Measurements from ENCODE around the gene ACOT7.
A peak's percentile ranks its signal among the peaks of the same experiment; 100 is the strongest.

ACOT7 gene

GRCh38 chr1:6347641-6348487 is 45.7 kb downstream of the ACOT7 start:
- no peak for DNase-seq (ENCODE audit: low spot score)

GRCh38 chr1:6345460-6345859 is 48.1 kb downstream of the ACOT7 start:
- DNase-seq (ENCODE audit: low spot score): no peak

- DNase-seq (ENCODE audit: low spot score): no peak
Observed at GRCh38 chr1:6345009-6345408, 48.6 kb downstream of the ACOT7 start.

DNA sequence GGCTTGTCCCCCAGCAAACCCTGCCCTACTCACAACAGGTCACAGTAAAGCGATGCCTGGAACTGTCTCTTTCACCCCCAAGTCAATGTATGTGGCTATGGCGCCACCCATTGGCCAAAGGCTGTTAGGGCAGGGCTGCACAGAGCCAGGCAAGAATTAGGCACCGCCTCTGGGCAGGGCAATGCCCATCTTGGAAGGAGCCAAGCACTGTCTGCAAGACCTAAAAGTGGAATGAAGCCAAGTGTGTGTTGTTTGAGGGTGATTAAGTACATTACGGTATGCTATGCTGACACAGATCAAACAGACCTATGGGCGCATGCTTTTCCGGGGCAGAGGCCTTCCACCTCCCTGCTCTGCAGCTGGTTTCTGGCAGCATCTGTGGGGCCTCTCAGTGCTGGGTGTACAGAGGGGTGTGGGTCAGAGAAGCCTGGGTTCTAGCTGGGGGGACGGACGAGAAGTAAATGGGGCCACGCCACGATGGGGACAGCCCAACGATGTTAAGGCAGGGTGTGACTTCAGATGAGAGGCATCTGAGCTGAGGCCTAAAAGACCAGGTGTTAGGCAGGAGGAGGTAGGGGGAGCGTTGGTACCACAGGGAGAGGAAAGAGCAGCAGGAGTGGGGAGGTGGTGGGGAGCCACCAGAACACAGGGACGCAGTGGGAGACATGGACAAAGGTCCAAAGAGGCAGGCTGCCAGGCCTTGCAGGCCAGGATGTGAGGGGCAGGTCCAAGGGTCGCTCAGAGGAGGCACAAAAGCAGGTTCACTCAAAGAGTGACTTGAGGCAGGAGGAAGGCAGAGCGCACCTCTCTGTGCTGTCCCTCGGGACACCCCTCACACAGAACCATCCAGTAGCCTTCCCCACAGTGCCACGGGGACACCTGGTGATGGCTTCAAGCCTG is 49.8 kb downstream of the ACOT7 start:
- peak; percentile 90 for DNase-seq (ENCODE audit: low spot score)

DNA sequence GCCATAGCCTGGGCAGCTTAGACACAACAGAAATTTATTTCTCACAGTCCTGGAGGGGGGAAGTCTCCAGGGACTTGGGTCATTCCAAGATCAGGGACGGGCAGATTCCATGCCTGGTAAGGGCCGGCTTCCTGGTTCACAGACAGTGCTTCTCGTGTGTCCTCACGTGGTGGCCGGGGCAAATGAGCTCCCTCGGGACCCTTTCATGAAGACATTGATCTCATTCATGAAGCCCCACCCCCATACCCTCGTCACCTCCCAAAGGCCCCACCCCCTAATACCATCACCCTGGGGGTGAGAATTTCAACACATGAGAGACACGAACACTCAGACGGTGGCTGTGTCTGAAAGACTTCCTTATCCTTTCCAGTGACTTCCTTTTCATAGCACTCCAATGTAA is 51.5 kb downstream of the ACOT7 start:
- DNase-seq (ENCODE audit: low spot score): no peak

- no peak for DNase-seq (ENCODE audit: low spot score)
Observed at GRCh38 chr1:6338695-6339094, 54.9 kb downstream of the ACOT7 start.

DNA sequence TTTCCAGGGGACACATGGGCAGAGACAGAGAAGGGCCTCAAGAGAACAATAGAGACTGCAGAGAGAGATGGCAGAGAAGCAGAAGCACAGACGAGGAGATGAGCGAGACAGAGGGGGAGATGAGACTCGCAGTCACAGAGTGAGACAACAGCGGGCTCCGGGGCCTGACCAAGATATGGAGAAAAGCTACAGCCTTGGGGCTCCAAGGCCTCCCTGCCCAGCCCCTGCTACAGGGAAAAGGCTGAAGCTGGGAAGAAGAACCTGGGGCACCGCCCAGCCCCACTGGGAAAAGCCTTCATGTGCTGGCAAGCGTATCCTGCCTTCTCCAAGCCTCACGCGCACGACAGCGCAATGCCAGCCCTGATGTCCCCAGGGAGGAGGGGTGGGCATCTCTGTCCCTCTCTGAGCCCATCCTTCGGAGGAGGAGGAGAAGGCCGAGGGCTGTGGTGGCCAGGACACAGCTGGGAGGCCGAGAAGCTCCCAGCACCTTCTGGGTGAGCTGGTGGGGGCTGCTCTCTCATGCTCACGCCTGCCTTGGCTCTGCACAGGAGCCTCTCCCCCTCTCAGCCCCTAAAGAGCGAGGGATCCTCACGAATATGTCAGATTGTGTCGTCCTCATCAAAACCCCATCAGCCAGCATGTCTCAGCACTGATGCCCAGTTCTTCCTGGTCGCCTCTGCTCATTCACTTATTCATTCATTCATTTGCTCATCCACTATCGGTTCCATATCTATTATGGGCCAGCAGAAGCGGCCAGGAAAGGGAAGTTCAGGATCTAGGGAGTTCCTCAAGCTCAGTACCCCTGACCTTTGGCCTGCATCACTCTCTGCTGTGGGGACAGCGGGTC is 56.6 kb downstream of the ACOT7 start:
- no peak for DNase-seq (ENCODE audit: low spot score)

DNA sequence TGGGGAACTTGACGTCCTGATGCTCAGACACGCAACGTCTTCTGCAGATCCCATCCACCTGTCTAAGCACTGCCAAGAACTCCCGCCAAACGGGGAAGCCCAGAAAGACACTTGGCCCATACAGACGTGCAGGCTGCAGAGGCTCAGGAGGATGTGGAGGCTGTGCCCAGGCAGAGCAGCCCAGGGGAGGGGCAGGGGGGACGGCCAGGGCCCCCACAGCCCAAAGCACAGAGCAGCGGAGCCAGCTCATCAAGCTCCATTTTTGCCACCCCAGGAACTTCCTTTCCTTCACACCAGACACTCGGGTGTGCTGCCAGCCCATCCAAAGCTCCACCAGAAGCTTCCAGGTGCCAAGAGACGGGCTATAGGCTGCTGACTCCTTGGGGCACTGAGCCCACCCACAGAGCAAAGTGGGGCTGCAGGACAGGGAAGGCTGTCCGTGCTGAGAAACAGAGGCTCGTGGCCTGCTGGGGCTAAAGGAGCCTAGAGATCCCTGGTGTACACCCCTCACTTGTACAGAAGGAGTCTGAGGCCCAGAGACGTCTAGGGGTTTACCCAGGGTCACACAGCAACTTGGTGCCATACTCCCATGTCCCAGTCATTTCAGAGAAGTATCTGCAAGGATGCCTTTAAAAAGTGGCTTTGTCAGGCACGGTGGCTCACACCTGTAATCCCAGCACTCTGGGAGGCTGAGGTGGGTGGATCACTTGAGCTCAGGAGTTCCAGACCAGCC is 59.1 kb downstream of the ACOT7 start:
- no peak for DNase-seq (ENCODE audit: low spot score)

- no peak for DNase-seq (ENCODE audit: low spot score)
Observed at GRCh38 chr1:6332821-6333220, 60.7 kb downstream of the ACOT7 start.

DNA sequence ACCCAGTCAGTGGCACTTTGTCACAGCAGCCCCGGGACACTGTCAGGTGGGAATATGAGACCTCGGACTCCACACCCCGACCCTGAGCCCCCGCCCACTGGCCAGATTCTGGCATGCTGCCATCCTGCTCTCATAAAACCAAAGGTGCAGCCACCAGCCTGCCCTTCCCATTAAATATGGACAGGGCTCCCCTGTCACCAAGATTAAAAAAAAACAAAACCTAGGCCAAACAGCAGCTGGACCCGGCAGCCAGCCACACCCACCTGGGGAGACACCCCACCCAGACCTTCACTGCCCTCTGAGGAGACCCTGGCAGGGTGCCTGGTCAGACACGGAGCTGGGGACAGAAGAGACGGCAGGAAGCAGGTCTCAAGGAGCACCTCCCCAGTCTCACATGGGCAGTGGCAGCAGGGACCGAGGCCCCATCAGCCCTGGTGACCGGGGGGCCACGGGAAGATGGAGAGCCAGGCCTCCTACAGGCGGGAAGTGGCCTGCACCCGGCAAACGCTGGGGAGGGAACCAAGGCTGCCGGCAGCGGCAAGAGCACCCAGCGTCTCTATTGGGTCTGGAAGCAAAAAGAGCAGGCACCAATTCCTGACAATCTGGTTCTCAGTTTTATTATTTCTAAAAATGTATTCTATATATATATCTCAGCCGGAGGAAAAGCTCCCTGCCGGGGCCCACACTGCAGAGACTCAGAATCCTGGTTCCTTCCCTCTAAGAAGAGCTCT is 61.9 kb downstream of the ACOT7 start:
- DNase-seq (ENCODE audit: low spot score): no peak

DNA sequence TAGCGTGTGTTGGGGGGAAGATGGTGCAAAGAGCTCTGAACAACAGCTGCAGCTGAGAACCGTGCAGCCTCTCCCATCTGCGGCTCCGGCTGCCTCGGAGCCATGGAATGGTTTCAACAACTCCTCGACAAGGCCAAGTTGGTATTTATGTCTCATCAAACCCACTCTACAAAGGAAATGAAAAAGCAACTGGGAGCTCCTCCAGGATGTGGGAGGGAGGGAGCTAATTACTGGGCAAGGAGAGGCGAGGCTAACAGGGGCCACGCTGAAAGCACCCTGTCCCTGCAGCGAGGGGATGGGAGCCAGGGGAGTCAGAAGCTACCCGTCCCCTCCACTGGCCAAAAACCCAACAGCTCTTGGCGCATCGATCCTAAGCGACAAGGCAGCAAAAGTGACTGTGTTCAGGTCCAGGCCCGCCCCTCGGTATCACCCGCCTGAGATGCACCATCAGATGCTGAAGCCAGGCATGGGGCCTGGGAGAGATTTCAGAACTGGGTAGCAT is 63.1 kb downstream of the ACOT7 start:
- peak; percentile 85 for DNase-seq (ENCODE audit: low spot score)

DNA sequence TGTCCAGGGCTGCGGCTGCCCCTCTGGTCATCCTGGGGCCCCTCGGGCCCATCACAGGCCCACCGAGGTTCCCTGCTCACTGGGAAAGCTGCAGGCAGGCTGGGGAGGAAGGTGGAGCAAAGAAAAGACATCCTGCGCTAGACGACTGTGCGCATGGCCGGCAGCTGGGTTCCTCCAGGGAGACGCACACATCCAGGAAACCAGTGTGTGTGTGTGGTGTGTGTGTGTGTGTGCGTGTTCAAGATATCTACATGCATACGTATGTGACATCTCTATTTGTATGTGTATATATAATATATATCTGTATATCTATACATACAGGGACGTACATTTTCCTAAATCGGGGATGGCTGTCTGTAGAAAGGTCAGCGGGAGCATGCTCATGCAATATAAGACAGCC is 63.7 kb downstream of the ACOT7 start:
- peak; percentile 32 for DNase-seq (ENCODE audit: low spot score)

DNA sequence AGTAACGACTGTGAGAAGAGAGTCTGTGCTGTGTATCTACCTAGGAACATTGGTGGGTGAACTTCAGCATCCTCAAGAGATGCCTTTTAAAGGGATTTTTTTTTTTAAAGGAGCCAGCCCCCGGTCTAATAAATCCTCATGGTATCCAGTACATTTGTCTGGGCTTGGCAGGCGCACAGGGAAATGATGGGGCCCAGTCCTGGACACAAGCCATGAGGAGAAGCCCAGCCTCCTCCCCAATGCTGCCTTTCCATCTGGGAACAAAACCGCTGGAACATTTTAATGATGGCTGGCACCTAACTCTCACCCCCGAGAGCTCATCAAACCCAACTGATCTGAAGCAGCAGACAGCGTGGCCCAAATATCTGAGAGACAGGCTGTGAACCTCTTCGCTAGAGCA is 64.2 kb downstream of the ACOT7 start:
- DNase-seq (ENCODE audit: low spot score): peak; percentile 35

GRCh38 chr1:6328696-6329095 is 64.9 kb downstream of the ACOT7 start:
- DNase-seq (ENCODE audit: low spot score): no peak

GRCh38 chr1:6328091-6328490 is 65.5 kb downstream of the ACOT7 start:
- DNase-seq (ENCODE audit: low spot score): no peak

DNA sequence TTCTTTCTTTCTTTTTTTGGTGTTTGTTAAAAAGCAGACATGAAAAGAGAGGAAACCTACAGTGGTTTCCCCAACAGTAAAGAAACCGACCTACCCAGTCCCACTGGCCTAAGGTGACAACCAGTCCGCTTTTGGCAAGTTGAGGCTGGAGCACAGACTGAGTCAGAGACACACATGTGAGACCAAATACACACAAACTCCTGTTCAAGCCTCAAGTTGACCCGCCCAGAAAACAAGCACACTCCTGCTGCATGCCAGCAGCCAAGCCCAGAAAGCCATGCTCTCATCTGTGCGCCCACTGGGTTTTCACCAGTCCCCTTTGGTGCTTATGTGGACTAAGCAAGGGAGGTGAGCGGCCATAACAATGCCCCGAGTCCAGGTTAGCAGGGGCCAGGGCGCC is 68.1 kb downstream of the ACOT7 start:
- DNase-seq (ENCODE audit: low spot score): no peak

- no peak for DNase-seq (ENCODE audit: low spot score)
Observed at GRCh38 chr1:6322161-6322560, 71.4 kb downstream of the ACOT7 start.

DNA sequence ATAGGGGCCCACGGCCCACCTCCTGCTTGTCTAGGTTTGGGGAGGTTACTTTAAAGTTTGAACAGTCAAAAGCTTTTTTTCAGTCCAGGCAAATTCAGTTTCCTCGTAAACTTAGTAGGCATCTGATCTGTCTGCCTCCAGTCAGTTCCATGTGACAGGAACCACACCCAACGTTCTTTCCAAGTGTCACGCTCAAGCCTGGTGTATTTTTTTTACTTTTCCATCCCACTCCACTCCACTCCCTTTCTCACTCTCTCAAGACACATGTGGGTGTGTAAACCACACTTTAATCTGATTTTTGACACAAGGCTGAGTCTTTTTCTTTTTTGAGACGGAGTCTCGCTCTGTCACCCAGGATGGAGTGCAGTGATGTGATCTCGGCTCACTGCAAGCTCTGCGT is 72.4 kb downstream of the ACOT7 start:
- DNase-seq (ENCODE audit: low spot score): no peak

DNA sequence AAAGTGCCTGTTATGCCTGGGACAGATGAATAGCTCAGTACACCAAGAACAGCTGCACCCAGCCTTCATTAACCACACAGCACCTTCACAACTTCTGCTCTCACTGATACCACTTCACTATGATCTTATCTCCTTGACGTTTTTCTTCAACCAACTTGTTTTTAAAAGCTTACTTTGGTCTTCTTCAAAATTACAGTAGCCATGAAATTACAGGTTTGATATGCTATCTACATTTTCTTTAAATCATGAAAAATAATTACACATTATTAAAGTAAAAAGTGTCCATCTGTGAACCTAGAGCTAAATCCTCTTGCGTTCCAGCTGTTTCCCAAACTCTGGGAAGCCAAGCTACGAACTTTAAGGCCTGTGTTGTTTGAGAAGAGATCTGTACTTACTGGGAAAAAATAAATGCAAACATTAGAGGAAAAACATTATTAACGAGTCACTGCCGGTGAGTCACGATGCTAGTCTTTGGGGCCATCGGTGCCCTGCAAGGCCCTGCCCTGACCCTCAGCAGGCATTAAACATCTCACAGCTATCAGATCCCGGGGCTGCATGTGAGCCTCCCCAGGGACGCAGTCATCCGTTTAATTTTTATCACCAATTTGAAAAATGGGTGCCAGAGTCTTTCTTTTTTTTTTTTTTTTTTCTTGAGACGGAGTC is 76.3 kb downstream of the ACOT7 start:
- DNase-seq (ENCODE audit: low spot score): peak; percentile 47

Measured in AG08396 (cell line).